Panc1 (cell line): ENCODE measurements around the gene KMT2C. TPM values are rescaled to one million over a fixed set of nuclear protein-coding genes. Genes with fewer than 3 reads are reported as not detected.
A peak's percentile ranks its signal among the peaks of the same experiment; 100 is the strongest.

Source experiments
- ATAC-seq: fragments of 200-7000 bp; cut with Tn5 transposase; 2 replicates; pipeline ENCODE4 v1.9.1; 2020; ENCODE audit warnings: mild to moderate bottlenecking, moderate library complexity
- BruUV-seq: library from RNA; stranded (reverse); fragments of 400-500 nt; replicated peaks from 2 replicates; lab custom pipeline; 2021; lab: Mats Ljungman, UMichigan
- CTCF ChIA-PET: fragments of 300-600 bp; sonication (Branson Sonifier 250); formaldehyde crosslinking; loops from one replicate; lab custom pipeline; 2022; ENCODE audit warnings: antibody characterized with exemption; lab: Charles Lee
- POLR2A ChIA-PET: fragments of 300-600 bp; sonication (Branson Sonifier 250); formaldehyde crosslinking; loops from one replicate; lab custom pipeline; 2022; ENCODE audit warnings: antibody characterized with exemption; lab: Charles Lee
- DNase-seq: peaks from one replicate; pipeline ENCODE4 v3.0.0-alpha.2; 2010; ENCODE audit warnings: low read depth, low spot score
- H3K27ac ChIP-seq: 2 replicates; pipeline ENCODE4 v1.5.1; 2011; ENCODE audit warnings: mild to moderate bottlenecking, low read length, inconsistent platforms
- H3K27me3 ChIP-seq: fragments of 200-500 bp; sonication (Bioruptor generic); 2 replicates; pipeline ENCODE4 v1.6.0; 2014; ENCODE audit warnings: low read length, inconsistent platforms; ENCODE audit not compliant: control insufficient read depth, insufficient read depth
- H3K36me3 ChIP-seq: fragments of 200-500 bp; sonication (Bioruptor generic); 2 replicates; pipeline ENCODE4 v1.5.1; 2014; ENCODE audit warnings: inconsistent platforms, mild to moderate bottlenecking, low read length, moderate library complexity; ENCODE audit not compliant: control insufficient read depth, insufficient read depth
- H3K4me1 ChIP-seq: 2 replicates; pipeline ENCODE4 v1.5.1; 2011; ENCODE audit warnings: inconsistent platforms, mild to moderate bottlenecking, low read length, moderate library complexity; ENCODE audit not compliant: control insufficient read depth, insufficient read depth
- H3K4me3 ChIP-seq, 2 experiments: 2 replicates each; pipeline ENCODE4 v1.5.1; 2011 to 2012; ENCODE audit warnings: low read depth in 2 of 2, low read length in 2 of 2, mild to moderate bottlenecking in 2 of 2, inconsistent platforms in 1 of 2, moderate library complexity in 1 of 2
- H3K9me3 ChIP-seq: fragments of 200-500 bp; sonication (Bioruptor generic); 2 replicates; pipeline ENCODE4 v1.5.1; 2014; ENCODE audit warnings: low read depth, mild to moderate bottlenecking, inconsistent platforms, low read length, moderate library complexity; ENCODE audit not compliant: control insufficient read depth, insufficient read depth
- SIN3A ChIP-seq: IDR thresholded peaks from 2 replicates; pipeline ENCODE4 v1.6.1; 2012; ENCODE audit warnings: low read depth, mild to moderate bottlenecking, low read length, moderate library complexity, borderline replicate concordance; ENCODE audit not compliant: insufficient read depth
- in situ Hi-C: cut with HindIII; loops from 2 replicates; pipeline ENCODE4 v1.10.0; 2016; ENCODE audit warnings: low sequenced_read_pairs, low pct_unique_long_range_greater_than_20kb
- intact Hi-C: fragments of 100-400 bp; cut with micrococcal nuclease; formaldehyde crosslinking; loops from one replicate; pipeline ENCODE4 v1.10.0; 2022; ENCODE audit not compliant: unreplicated experiment
- total RNA-seq: library from RNA; stranded (reverse); gene quantifications from one replicate; pipeline ENCODE4 v1.2.1, GENCODE V29; 2021; ENCODE audit not compliant: unreplicated experiment
- TF ChIP-seq, protein P1 (sequence below): fragments of 450-650 bp; IDR thresholded peaks from 2 replicates; pipeline ENCODE4 v1.5.1; 2017; ENCODE audit warnings: mild to moderate bottlenecking
- TF ChIP-seq, protein P2 (sequence below), 2 experiments: IDR thresholded peaks; 2 replicates each; pipeline ENCODE4 v1.6.1; 2011 to 2012; ENCODE audit warnings: low read depth in 2 of 2, control low read depth in 1 of 2, low read length in 1 of 2, mild to moderate bottlenecking in 1 of 2, moderate library complexity in 1 of 2; ENCODE audit not compliant: insufficient read depth in 1 of 2

The KMT2C gene
- total RNA-seq, 1 experiment from 2014 or later = 42.5 TPM

DNA sequence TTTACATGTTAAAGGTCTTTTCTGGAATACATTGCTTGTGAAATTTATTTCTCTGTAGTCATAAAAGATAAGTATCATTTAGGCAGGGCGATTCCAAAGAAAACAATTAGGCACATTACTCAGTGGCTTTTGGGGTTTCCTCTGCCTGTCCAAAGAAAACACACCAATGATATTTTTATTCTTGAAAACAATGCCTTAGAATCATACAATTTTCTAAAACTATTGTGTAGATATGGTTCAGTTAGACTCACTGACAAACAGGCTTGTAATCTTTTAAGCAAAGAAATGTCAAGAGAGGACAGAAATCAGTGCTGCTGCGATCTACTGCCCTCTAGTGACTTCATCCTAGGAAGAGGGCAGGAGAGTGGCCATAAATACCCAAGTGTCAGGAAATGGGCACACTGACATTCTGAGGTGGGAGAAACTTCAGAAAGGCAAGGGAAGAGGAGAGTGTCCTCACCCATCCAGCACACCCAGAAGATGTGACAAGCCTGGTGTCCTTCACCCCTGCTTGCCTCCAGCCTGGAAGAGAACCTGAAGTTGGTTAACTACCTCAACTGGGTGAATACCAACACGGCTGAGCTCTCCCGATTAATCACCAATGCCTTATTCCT lies 289.8 kb downstream of the KMT2C start:
- peak; percentile 18 for DNase-seq
- intact Hi-C loops (no loop called here), in situ Hi-C loops (no loop called here)
- BruUV-seq = no TSS peak
- TF ChIP-seq, protein P1, sequence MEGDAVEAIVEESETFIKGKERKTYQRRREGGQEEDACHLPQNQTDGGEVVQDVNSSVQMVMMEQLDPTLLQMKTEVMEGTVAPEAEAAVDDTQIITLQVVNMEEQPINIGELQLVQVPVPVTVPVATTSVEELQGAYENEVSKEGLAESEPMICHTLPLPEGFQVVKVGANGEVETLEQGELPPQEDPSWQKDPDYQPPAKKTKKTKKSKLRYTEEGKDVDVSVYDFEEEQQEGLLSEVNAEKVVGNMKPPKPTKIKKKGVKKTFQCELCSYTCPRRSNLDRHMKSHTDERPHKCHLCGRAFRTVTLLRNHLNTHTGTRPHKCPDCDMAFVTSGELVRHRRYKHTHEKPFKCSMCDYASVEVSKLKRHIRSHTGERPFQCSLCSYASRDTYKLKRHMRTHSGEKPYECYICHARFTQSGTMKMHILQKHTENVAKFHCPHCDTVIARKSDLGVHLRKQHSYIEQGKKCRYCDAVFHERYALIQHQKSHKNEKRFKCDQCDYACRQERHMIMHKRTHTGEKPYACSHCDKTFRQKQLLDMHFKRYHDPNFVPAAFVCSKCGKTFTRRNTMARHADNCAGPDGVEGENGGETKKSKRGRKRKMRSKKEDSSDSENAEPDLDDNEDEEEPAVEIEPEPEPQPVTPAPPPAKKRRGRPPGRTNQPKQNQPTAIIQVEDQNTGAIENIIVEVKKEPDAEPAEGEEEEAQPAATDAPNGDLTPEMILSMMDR = peak; percentile 83
- TF ChIP-seq, protein P2, sequence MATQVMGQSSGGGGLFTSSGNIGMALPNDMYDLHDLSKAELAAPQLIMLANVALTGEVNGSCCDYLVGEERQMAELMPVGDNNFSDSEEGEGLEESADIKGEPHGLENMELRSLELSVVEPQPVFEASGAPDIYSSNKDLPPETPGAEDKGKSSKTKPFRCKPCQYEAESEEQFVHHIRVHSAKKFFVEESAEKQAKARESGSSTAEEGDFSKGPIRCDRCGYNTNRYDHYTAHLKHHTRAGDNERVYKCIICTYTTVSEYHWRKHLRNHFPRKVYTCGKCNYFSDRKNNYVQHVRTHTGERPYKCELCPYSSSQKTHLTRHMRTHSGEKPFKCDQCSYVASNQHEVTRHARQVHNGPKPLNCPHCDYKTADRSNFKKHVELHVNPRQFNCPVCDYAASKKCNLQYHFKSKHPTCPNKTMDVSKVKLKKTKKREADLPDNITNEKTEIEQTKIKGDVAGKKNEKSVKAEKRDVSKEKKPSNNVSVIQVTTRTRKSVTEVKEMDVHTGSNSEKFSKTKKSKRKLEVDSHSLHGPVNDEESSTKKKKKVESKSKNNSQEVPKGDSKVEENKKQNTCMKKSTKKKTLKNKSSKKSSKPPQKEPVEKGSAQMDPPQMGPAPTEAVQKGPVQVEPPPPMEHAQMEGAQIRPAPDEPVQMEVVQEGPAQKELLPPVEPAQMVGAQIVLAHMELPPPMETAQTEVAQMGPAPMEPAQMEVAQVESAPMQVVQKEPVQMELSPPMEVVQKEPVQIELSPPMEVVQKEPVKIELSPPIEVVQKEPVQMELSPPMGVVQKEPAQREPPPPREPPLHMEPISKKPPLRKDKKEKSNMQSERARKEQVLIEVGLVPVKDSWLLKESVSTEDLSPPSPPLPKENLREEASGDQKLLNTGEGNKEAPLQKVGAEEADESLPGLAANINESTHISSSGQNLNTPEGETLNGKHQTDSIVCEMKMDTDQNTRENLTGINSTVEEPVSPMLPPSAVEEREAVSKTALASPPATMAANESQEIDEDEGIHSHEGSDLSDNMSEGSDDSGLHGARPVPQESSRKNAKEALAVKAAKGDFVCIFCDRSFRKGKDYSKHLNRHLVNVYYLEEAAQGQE (IDR thresholded peaks at IDR 0.05; ENCODE audit: insufficient read depth in 1 of 2, low read depth in 2 of 2, low read length in 1 of 2) = no peak
- H3K27ac ChIP-seq = no peak overlapping the region
- POLR2A ChIA-PET = no interaction called here
- ATAC-seq = peak; percentile 85
- CTCF ChIA-PET = no interaction called here
- H3K27me3 ChIP-seq = no peaks in the 10 kb centered on the region
- peaks cover 14% of the 10 kb centered on the region for H3K36me3 ChIP-seq
- H3K4me1 ChIP-seq = no peaks in the 10 kb centered on the region
- no peak overlapping the region for H3K4me3 ChIP-seq
- no peaks in the 10 kb centered on the region for H3K9me3 ChIP-seq

DNA sequence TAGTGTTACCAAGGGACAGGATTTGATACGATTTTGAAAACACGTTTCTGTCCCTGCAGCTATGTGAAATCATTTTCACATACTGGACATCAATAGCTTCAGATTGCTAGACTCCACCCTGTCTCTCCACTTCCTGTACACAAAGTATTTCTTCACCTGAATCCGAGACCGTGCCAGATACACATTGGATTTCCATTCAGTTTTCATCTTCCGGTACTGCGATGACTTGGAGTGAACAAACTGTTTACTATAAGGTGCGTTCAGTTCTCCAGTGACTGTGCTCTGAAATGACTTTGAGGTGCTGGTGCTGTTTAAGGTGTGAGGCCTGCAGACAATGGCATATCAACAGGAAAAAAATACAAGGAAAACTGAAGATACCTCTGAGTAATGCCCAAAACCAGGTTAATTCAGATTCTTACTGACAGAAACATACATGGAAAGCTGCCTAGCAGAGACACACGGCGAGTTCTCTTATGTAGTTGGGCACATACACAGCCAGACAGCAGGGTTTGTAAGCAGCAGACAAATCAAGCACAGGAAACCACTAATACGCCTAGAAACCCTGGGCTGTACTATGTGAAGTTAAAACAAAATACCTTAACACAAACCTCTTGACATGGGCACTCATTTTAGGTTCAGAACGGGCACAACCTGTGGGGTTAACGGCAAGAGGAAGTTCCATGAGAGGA lies 291.1 kb downstream of the KMT2C start:
- no peak for DNase-seq
- no peak for TF ChIP-seq SIN3A
- TF ChIP-seq, protein P1 = no peak
- TF ChIP-seq, protein P2 (IDR thresholded peaks at IDR 0.05; ENCODE audit: insufficient read depth in 1 of 2, low read depth in 2 of 2, low read length in 1 of 2) = no peak
- Histone ChIP-seq H3K27me3 (no peaks in the 10 kb centered on the region), H3K4me1 (no peaks in the 10 kb centered on the region), H3K4me3 (no peak overlapping the region), H3K36me3 (peaks cover 15% of the 10 kb centered on the region), H3K9me3 (no peaks in the 10 kb centered on the region), H3K27ac (no peak overlapping the region)
- no peak for ATAC-seq
- intact Hi-C loops = no loop called here
- ChIA-PET CTCF (no interaction called here), POLR2A (no interaction called here)
- no TSS peak for BruUV-seq
- in situ Hi-C loops = no loop called here
